ENCODE results near the gene FGFR1OP2. TPM values are rescaled to one million over a fixed set of nuclear protein-coding genes. Genes with fewer than 3 reads are reported as not detected.
A peak's percentile ranks its signal among the peaks of the same experiment; 100 is the strongest.

FGFR1OP2 gene
- total RNA-seq, 1 donor from 2014 or later = 65.8 TPM

DNA sequence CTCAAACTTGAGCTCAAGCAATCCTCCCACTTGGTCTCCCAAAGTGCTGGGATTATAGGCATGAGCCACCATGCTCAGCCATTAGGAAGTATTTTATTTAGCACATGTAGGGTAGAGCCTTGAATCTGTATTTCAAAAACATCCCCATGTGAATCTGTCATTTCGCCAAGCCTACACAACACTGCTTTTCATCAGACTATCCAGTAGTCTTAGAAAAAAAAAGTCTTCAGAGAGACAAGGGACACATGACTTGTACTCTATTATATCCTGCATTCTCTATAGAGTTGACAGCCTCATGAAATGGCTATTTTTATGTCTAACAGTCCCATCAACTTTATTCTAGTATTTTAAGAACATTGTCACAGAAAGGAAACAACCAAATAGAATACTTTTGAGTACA is 40.5 kb downstream of the FGFR1OP2 start:
- Mint-ChIP-seq H3K4me1 (ENCODE audit: unreplicated experiment) (peaks cover 5% of the 10 kb centered on the region), H3K9me3 (ENCODE audit: unreplicated experiment) (no peaks in the 10 kb centered on the region), H3K4me3 (ENCODE audit: unreplicated experiment) (no peak overlapping the region), H3K27me3 (ENCODE audit: unreplicated experiment) (no peaks in the 10 kb centered on the region), H3K36me3 (ENCODE audit: low read depth, unreplicated experiment) (peaks cover 8% of the 10 kb centered on the region), H3K27ac (ENCODE audit: unreplicated experiment) (no peak overlapping the region)
- TF ChIP-seq CTCF (IDR thresholded peaks at IDR 0.05; ENCODE audit: unreplicated experiment) = no peak
- no peak for DNase-seq (ENCODE audit: low spot score)

DNA sequence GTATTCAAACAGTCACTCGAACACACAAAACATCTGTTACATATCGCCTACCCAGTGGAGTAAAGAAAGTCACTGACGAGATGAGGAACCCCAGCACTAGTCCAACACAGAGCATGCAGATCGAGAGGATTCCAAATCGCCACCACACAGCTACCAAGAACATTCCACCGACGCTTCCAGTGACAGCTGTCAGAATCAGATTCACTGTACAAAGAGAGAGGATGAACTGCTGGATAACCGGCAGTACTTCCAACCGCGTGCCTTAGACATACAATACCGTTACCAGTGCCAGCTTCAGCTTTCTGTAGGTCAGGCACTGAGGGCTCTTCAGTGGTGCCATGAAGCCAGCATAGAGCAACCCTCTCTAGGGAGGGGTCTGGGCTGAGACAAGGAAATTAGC is 41.5 kb downstream of the FGFR1OP2 start:
- peak overlapping the region; percentile 1 for H3K4me3 Mint-ChIP-seq (ENCODE audit: unreplicated experiment)
- no peak overlapping the region for H3K27ac Mint-ChIP-seq (ENCODE audit: unreplicated experiment)
- H3K27me3 Mint-ChIP-seq (ENCODE audit: unreplicated experiment) = no peaks in the 10 kb centered on the region
- peaks cover 9% of the 10 kb centered on the region for H3K4me1 Mint-ChIP-seq (ENCODE audit: unreplicated experiment)
- H3K9me3 Mint-ChIP-seq (ENCODE audit: unreplicated experiment) = no peaks in the 10 kb centered on the region
- no peak for DNase-seq (ENCODE audit: low spot score)
- peaks cover 8% of the 10 kb centered on the region for H3K36me3 Mint-ChIP-seq (ENCODE audit: low read depth, unreplicated experiment)
- TF ChIP-seq CTCF (IDR thresholded peaks at IDR 0.05; ENCODE audit: unreplicated experiment) = no peak

- DNase-seq (ENCODE audit: low spot score) = no peak
- Mint-ChIP-seq H3K4me1 (ENCODE audit: unreplicated experiment) (peaks cover 5% of the 10 kb centered on the region), H3K36me3 (ENCODE audit: low read depth, unreplicated experiment) (peaks cover 22% of the 10 kb centered on the region), H3K9me3 (ENCODE audit: unreplicated experiment) (no peaks in the 10 kb centered on the region), H3K27ac (ENCODE audit: unreplicated experiment) (no peak overlapping the region), H3K27me3 (ENCODE audit: unreplicated experiment) (no peaks in the 10 kb centered on the region), H3K4me3 (ENCODE audit: unreplicated experiment) (no peak overlapping the region)
- TF ChIP-seq CTCF (IDR thresholded peaks at IDR 0.05; ENCODE audit: unreplicated experiment) = no peak
Measured at GRCh38 chr12:26982866-26983265, 44.6 kb downstream of the FGFR1OP2 start.

DNA sequence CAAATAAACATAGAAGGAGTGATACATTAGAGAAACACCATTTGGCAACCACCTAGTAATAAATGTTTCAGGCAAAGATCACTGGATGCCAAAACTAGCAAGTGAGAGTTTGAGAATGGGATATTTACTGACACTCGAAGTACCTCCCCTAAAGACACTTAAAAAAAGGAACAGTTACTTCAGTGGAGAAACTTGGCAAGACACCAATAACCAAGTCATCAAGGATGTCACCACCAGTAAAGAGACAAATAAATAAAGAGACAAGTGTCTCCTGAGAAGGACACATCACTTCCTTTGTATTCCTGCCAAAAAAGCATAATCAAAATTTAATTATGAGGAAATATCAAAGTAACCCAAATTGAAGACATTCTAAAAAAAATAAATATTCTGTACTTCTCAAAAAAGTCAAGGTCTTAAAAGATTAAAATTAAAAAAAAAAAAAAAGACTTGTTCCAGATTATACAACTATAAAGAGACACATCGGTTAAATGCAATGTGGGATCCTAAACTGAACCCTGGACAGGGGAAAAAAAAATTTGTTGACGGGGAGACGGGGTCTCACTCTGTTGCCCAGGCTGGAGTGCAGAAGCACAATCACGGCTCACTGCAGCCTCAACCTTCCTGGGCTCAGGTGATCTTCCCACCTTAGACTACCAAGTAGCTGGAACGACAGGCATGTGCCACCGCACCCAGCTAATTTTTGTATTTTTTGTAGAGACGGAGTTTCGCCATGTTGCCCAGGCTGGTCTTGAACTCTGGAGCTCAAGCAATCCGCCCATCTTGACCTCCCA is 49.6 kb downstream of the FGFR1OP2 start:
- Mint-ChIP-seq H3K4me1 (ENCODE audit: unreplicated experiment) (peaks cover 5% of the 10 kb centered on the region), H3K36me3 (ENCODE audit: low read depth, unreplicated experiment) (peaks cover 28% of the 10 kb centered on the region), H3K27ac (ENCODE audit: unreplicated experiment) (no peak overlapping the region), H3K9me3 (ENCODE audit: unreplicated experiment) (no peaks in the 10 kb centered on the region), H3K4me3 (ENCODE audit: unreplicated experiment) (no peak overlapping the region), H3K27me3 (ENCODE audit: unreplicated experiment) (no peaks in the 10 kb centered on the region)
- DNase-seq (ENCODE audit: low spot score) = no peak
- TF ChIP-seq CTCF (IDR thresholded peaks at IDR 0.05; ENCODE audit: unreplicated experiment) = no peak

DNA sequence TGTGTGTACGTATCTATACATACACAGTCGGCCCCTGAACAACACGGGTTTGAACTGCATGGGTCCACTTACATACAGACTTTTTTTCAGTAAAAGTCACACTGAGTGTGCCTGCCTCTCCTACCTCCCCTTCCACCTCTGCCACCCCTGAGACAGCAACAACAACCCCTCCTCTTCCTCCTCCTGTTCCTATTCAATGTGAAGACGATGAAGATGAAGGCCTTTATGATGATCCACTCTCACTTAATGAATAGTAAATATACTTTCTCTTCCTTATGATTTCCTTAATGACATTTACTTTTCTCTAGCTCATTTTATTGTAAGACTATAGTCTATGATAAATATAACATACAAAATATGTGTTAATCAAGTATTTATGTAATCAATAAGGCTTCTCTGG is 50.4 kb downstream of the FGFR1OP2 start:
- TF ChIP-seq CTCF (IDR thresholded peaks at IDR 0.05; ENCODE audit: unreplicated experiment) = no peak
- Mint-ChIP-seq H3K27me3 (ENCODE audit: unreplicated experiment) (no peaks in the 10 kb centered on the region), H3K4me3 (ENCODE audit: unreplicated experiment) (peak overlapping the region; percentile 11), H3K4me1 (ENCODE audit: unreplicated experiment) (peaks cover 5% of the 10 kb centered on the region), H3K36me3 (ENCODE audit: low read depth, unreplicated experiment) (peaks cover 29% of the 10 kb centered on the region), H3K9me3 (ENCODE audit: unreplicated experiment) (no peaks in the 10 kb centered on the region), H3K27ac (ENCODE audit: unreplicated experiment) (no peak overlapping the region)
- DNase-seq (ENCODE audit: low spot score) = no peak
